Measurements from ENCODE around the gene PTCRA.

PTCRA gene

GRCh38 chr6:42974919-42975505, 59.2 kb downstream of the PTCRA start:
- no peak for DNase-seq (ENCODE audit: low read depth)

Measured in activated T-helper 9 cell treated with anti-CD3 and anti-CD28 coated beads, Interleukin-2, amount 50 U/mL, for 16 hours (primary cell).